H1 (cell line): ENCODE results near the gene ADCY2. TPM values are rescaled to one million over a fixed set of nuclear protein-coding genes. Genes with fewer than 3 reads are reported as not detected.

ENCODE experiments used
- CTCF ChIA-PET: fragments of 300-600 bp; sonication (Branson Sonifier 250); formaldehyde crosslinking; loops from one replicate; lab custom pipeline; 2021; ENCODE audit not compliant: partially characterized antibody; lab: Charles Lee
- POLR2A ChIA-PET: fragments of 300-600 bp; sonication (Branson Sonifier 250); formaldehyde crosslinking; loops from one replicate; lab custom pipeline; 2021; ENCODE audit warnings: inconsistent platforms; ENCODE audit not compliant: partially characterized antibody; lab: Charles Lee
- DNase-seq, 2 experiments: peaks; one replicate each; pipeline versions ENCODE4 v3.0.0 to v3.0.0-alpha.2; 2010 to 2022; ENCODE audit warnings: low spot score in 2 of 2, low read depth in 1 of 2, mixed read lengths in 1 of 2
- FAIRE-seq: peaks from 2 replicates; lab custom pipeline; 2011; peaks lifted over from hg19 to GRCh38; lab: Jason Lieb, UNC
- H2AFZ ChIP-seq: 2 replicates; pipeline ENCODE4 v1.8.1; 2012; ENCODE audit warnings: low read length, inconsistent platforms
- H2AK5ac ChIP-seq: 2 replicates; pipeline ENCODE4 v1.6.1; 2013; ENCODE audit warnings: low read depth, low read length
- H2BK120ac ChIP-seq: replicated peaks from 2 replicates; pipeline ENCODE3; 2013; ENCODE audit warnings: low read depth, low read length, inconsistent platforms
- H2BK12ac ChIP-seq: 2 replicates; pipeline ENCODE4 v1.6.1; 2013; ENCODE audit warnings: low read depth, low read length
- H2BK15ac ChIP-seq: 2 replicates; pipeline ENCODE4 v1.6.1; 2013; ENCODE audit warnings: low read length
- H2BK20ac ChIP-seq: 2 replicates; pipeline ENCODE4 v1.6.1; 2013; ENCODE audit warnings: low read length
- H2BK5ac ChIP-seq: 2 replicates; pipeline ENCODE4 v1.6.1; 2013; ENCODE audit warnings: low read depth, low read length
- H3K14ac ChIP-seq: 2 replicates; pipeline ENCODE4 v1.6.1; 2013; ENCODE audit warnings: inconsistent platforms; ENCODE audit not compliant: insufficient read length
- H3K18ac ChIP-seq: 2 replicates; pipeline ENCODE4 v1.6.1; 2013; ENCODE audit warnings: low read length; ENCODE audit errors: extremely low read depth
- H3K23ac ChIP-seq: 2 replicates; pipeline ENCODE4 v1.6.1; 2013; ENCODE audit warnings: inconsistent platforms; ENCODE audit not compliant: insufficient read length
- H3K23me2 ChIP-seq: 2 replicates; pipeline ENCODE4 v1.6.1; 2013; ENCODE audit warnings: low read depth, low read length
- H3K27ac ChIP-seq: 2 replicates; pipeline ENCODE4 v1.6.1; 2011; ENCODE audit warnings: low read depth, low read length, inconsistent platforms
- H3K27me3 ChIP-seq, 4 experiments: replicated peaks in 1 of 4; 1 replicate in 1 of 4; 2 replicates in 3 of 4; pipeline versions ENCODE4 v1.6.1 to v1.8.1; 2011 to 2013; ENCODE audit warnings: low read length in 3 of 4, mild to moderate bottlenecking in 3 of 4, inconsistent platforms in 2 of 4, mixed read lengths in 2 of 4, moderate library complexity in 1 of 4; ENCODE audit not compliant: control insufficient read depth in 3 of 4, insufficient read depth in 3 of 4; ENCODE audit errors: extremely low read depth in 1 of 4
- H3K36me3 ChIP-seq, 4 experiments: 2 replicates each; pipeline versions ENCODE4 v1.6.1 to v1.8.1; 2011 to 2013; ENCODE audit warnings: mild to moderate bottlenecking in 4 of 4, low read length in 3 of 4, moderate library complexity in 2 of 4, control low read depth in 1 of 4, inconsistent platforms in 1 of 4; ENCODE audit not compliant: insufficient read depth in 4 of 4, control insufficient read depth in 2 of 4
- H3K4ac ChIP-seq: replicated peaks from 2 replicates; pipeline ENCODE3; 2013; ENCODE audit warnings: low read length, low read depth, mixed read lengths, inconsistent platforms; ENCODE audit not compliant: insufficient read length
- H3K4me1 ChIP-seq, 4 experiments: replicated peaks in 1 of 4; 1 replicate in 1 of 4; 2 replicates in 3 of 4; pipeline versions ENCODE4 v1.6.1 to v1.8.1; 2011 to 2013; ENCODE audit warnings: low read length in 3 of 4, inconsistent platforms in 2 of 4, mixed read lengths in 1 of 4; ENCODE audit not compliant: insufficient read depth in 4 of 4, control insufficient read depth in 3 of 4
- H3K4me2 ChIP-seq, 2 experiments: 2 replicates each; pipeline versions ENCODE4 v1.6.1 to v1.8.1; 2011 to 2013; ENCODE audit warnings: low read depth in 2 of 2, low read length in 2 of 2, control low read depth in 1 of 2, inconsistent platforms in 1 of 2, mild to moderate bottlenecking in 1 of 2; ENCODE audit not compliant: insufficient read depth in 1 of 2
- H3K4me3 ChIP-seq, 4 experiments: fragments of 200-600, 300-600 bp in 1 of 4; sonication (generic), shearing (Covaris generic), sonication (Bioruptor Twin) in 1 of 4; 2 replicates each; pipeline versions ENCODE4 v1.5.1 to v1.8.1; 2011 to 2016; ENCODE audit warnings: low read length in 4 of 4, low read depth in 3 of 4, control low read depth in 2 of 4, inconsistent platforms in 2 of 4, mild to moderate bottlenecking in 2 of 4, mixed read lengths in 1 of 4, moderate library complexity in 1 of 4; ENCODE audit not compliant: insufficient read depth in 2 of 4; ENCODE audit errors: extremely low read depth in 1 of 4
- H3K56ac ChIP-seq: replicated peaks from 2 replicates; pipeline ENCODE3; 2013; ENCODE audit warnings: low read depth, mild to moderate bottlenecking, mixed read lengths, low read length, inconsistent platforms; ENCODE audit not compliant: insufficient read length
- H3K79me1 ChIP-seq: 2 replicates; pipeline ENCODE4 v1.6.1; 2013; ENCODE audit warnings: low read depth, low read length, control low read depth
- H3K79me2 ChIP-seq, 2 experiments: 2 replicates each; pipeline versions ENCODE4 v1.6.1 to v1.8.1; 2012 to 2013; ENCODE audit warnings: low read length in 2 of 2, mild to moderate bottlenecking in 2 of 2, inconsistent platforms in 1 of 2; ENCODE audit not compliant: insufficient read depth in 2 of 2, control insufficient read depth in 1 of 2
- H3K9ac ChIP-seq, 4 experiments: replicated peaks in 1 of 4; 1 replicate in 1 of 4; 2 replicates in 3 of 4; pipeline versions ENCODE4 v1.6.1 to v1.8.1; 2011 to 2013; ENCODE audit warnings: low read depth in 3 of 4, low read length in 3 of 4, control low read depth in 2 of 4, mild to moderate bottlenecking in 2 of 4, moderate library complexity in 2 of 4, inconsistent platforms in 1 of 4; ENCODE audit errors: extremely low read depth in 1 of 4
- H3K9me3 ChIP-seq, 2 experiments: 2 replicates each; pipeline versions ENCODE4 v1.6.1 to v1.8.1; 2012 to 2013; ENCODE audit warnings: mild to moderate bottlenecking in 2 of 2, moderate library complexity in 2 of 2, control low read depth in 1 of 2, inconsistent platforms in 1 of 2, low read depth in 1 of 2, low read length in 1 of 2, mixed read lengths in 1 of 2; ENCODE audit not compliant: insufficient read depth in 2 of 2
- H4K20me1 ChIP-seq, 2 experiments: replicated peaks in 1 of 2; 2 replicates each; pipeline versions ENCODE3 to v1.8.1; 2011 to 2013; ENCODE audit warnings: inconsistent platforms in 2 of 2, low read length in 2 of 2, mild to moderate bottlenecking in 1 of 2; ENCODE audit not compliant: insufficient read depth in 2 of 2, control insufficient read depth in 1 of 2
- H4K5ac ChIP-seq: 2 replicates; pipeline ENCODE4 v1.6.1; 2013; ENCODE audit warnings: low read length, low read depth, mixed read lengths, inconsistent platforms; ENCODE audit not compliant: insufficient read length
- H4K8ac ChIP-seq: 2 replicates; pipeline ENCODE4 v1.8.0; 2013; ENCODE audit warnings: mild to moderate bottlenecking, moderate library complexity, low read length, inconsistent platforms; ENCODE audit not compliant: insufficient read depth; ENCODE audit errors: extremely low read depth
- H4K91ac ChIP-seq: replicated peaks from 2 replicates; pipeline ENCODE3; 2013; ENCODE audit warnings: low read length, mixed read lengths, inconsistent platforms; ENCODE audit not compliant: insufficient read length
- BACH1 ChIP-seq: IDR thresholded peaks from 2 replicates; pipeline ENCODE4 v1.6.1; 2012; ENCODE audit warnings: low read length, improper control_type of control experiment
- CEBPB ChIP-seq: IDR thresholded peaks from 2 replicates; pipeline ENCODE4 v1.6.1; 2012; ENCODE audit warnings: low read depth, low read length
- EGR1 ChIP-seq: IDR thresholded peaks from 2 replicates; pipeline ENCODE4 v1.6.1; 2011; ENCODE audit warnings: low read depth, low read length, borderline replicate concordance
- JUN ChIP-seq: IDR thresholded peaks from 2 replicates; pipeline ENCODE4 v1.6.1; 2011; ENCODE audit warnings: low read depth, mild to moderate bottlenecking, improper control_type of control experiment, low read length
- SP2 ChIP-seq: IDR thresholded peaks from 2 replicates; pipeline ENCODE4 v1.6.1; 2012; ENCODE audit warnings: mild to moderate bottlenecking, low read length, inconsistent platforms
- TAF1 ChIP-seq: IDR thresholded peaks from 2 replicates; pipeline ENCODE4 v1.6.1; 2011; ENCODE audit warnings: mild to moderate bottlenecking, low read depth, low read length
- TEAD4 ChIP-seq: IDR thresholded peaks from 2 replicates; pipeline ENCODE4 v1.6.1; 2012; ENCODE audit warnings: low read depth, low read length, inconsistent platforms, mixed read lengths
- WGBS, 2 experiments: shearing (Covaris generic) in 1 of 2; methylation state at CpG; one replicate each; pipeline versions ENCODE4 v1.1.6 to v1.1.7; 2013 to 2015; ENCODE audit warnings: low lambda C conversion rate in 2 of 2, mixed read lengths in 2 of 2, inconsistent platforms in 1 of 2, low coverage in 1 of 2, missing lambda C conversion rate in 1 of 2; ENCODE audit not compliant: insufficient replicate concordance in 2 of 2, insufficient coverage in 1 of 2, insufficient read length in 1 of 2; ENCODE audit errors: extremely low coverage in 1 of 2, missing lambda C conversion rate in 1 of 2; 5-methylcytosine and 5-hydroxymethylcytosine counted together
- polyA plus RNA-seq, 7 experiments: library from polyadenylated mRNA; depleted of rRNA in 3 of 7; stranded (reverse) in 5 of 7; unstranded in 2 of 7; fragments of >200 nt in 5 of 7; fragments of 200-250 nt in 2 of 7; gene quantifications; 1 replicate in 5 of 7; 2 replicates in 1 of 7; 4 replicates in 1 of 7; pipeline versions ENCODE4 v1.2.1 to v1.2.3, GENCODE V29; 2011 to 2013; ENCODE audit warnings: missing spikeins in 2 of 7, mixed read lengths in 2 of 7
- total RNA-seq: library from RNA; stranded (reverse); fragmentation: NEBNext Ultra II Directional; extraction: Animal tissue kit (Norgen Biotek cat#: 25700); gene quantifications from 2 replicates; pipeline ENCODE4 v1.2.1, GENCODE V29; 2021
- TF ChIP-seq, protein P1 (sequence below): IDR thresholded peaks from 2 replicates; pipeline ENCODE4 v1.6.1; 2012; ENCODE audit warnings: low read length, inconsistent platforms

Gene ADCY2
- total and polyA plus RNA-seq, 2 of the 8 experiments (the other 6 are each of a cell fraction or from before 2014, with no cell fraction given): 35.8 to 122 TPM

DNA sequence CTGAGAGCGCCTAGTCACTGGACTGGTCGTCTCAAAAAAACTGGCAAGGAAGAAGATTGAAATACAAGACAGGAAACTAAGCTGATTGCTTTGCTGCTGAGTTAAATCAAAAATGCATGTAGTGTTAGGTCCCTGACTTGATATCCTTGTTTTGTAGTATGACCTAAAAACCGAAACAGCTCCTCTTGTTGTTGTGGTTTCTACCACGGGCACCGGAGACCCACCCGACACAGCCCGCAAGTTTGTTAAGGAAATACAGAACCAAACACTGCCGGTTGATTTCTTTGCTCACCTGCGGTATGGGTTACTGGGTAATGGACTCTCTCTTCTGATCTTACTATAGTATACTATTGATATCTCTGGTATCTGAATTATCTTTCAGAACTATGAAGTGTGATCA is 477.3 kb downstream of the ADCY2 start:
- Histone ChIP-seq H3K4me1 (peaks cover 0 to 2% (median 0%) of the 10 kb centered on the region in 4 experiments; a peak in 2 of 7 replicates), H3K79me1 (peaks cover 8% of the 10 kb centered on the region), H3K56ac (no peak overlapping the region), H4K8ac (no peak overlapping the region), H3K27me3 (no peaks in the 10 kb centered on the region), H4K91ac (no peak overlapping the region), H4K20me1 (peaks cover 9 to 15% of the 10 kb centered on the region in 2 experiments), H3K4me3 (no peak overlapping the region), H4K5ac (no peak overlapping the region), H3K4ac (no peak overlapping the region), H2BK120ac (no peak overlapping the region), H2BK15ac (no peak overlapping the region), H3K9me3 (no peaks in the 10 kb centered on the region), H3K23ac (no peak overlapping the region), H2AK5ac (no peak overlapping the region), H3K9ac (no peak overlapping the region), H3K27ac (no peak overlapping the region), H2BK20ac (no peak overlapping the region), H3K4me2 (no peak overlapping the region), H3K18ac (no peak overlapping the region), H2BK5ac (no peak overlapping the region), H3K36me3 (peaks cover 8 to 49% (median 28%) of the 10 kb centered on the region in 4 experiments), H2AFZ (no peak overlapping the region), H3K23me2 (peaks cover 7% of the 10 kb centered on the region), H3K79me2 (peaks cover 20 to 60% of the 10 kb centered on the region in 2 experiments), H2BK12ac (no peak overlapping the region), H3K14ac (no peak overlapping the region)
- 91% methylated on average over 9 of the region's 9 CpGs; no CpG with 5 or more reads in 1 of the 2 experiments for WGBS, 2 experiments
- ChIA-PET CTCF (interaction anchor here (1.4 to 5.4 kb wide), 3 partner anchors 13 to 55 kb away, joined by 4 to 25 read pairs (median 12); no protein-coding TSS in a partner anchor), POLR2A (interaction anchor here (1.0 kb wide), 1 partner anchor 8 kb away, joined by 3 read pairs; no protein-coding TSS in a partner anchor)
- DNase-seq: no peak
- no peak for TF ChIP-seq EGR1
- no peak for TF ChIP-seq SP2
- no peak for TF ChIP-seq CEBPB
- no peak for TF ChIP-seq JUN
- no peak for TF ChIP-seq TAF1
- TF ChIP-seq, protein P1, sequence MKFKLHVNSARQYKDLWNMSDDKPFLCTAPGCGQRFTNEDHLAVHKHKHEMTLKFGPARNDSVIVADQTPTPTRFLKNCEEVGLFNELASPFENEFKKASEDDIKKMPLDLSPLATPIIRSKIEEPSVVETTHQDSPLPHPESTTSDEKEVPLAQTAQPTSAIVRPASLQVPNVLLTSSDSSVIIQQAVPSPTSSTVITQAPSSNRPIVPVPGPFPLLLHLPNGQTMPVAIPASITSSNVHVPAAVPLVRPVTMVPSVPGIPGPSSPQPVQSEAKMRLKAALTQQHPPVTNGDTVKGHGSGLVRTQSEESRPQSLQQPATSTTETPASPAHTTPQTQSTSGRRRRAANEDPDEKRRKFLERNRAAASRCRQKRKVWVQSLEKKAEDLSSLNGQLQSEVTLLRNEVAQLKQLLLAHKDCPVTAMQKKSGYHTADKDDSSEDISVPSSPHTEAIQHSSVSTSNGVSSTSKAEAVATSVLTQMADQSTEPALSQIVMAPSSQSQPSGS: no peak
- no peak for TF ChIP-seq TEAD4
- TF ChIP-seq BACH1: no peak
- FAIRE-seq: no peak
